NCI-H2171 (cell line): ENCODE measurements around the gene NUBPL.
"Not testable (repeated sequence)": the region's sequence is repeated elsewhere in the genome, so short reads cannot be mapped to it uniquely, and the experiment has no call there.

ENCODE experiments used
- DNase-seq: peaks from one replicate; lab custom pipeline; 2025; lab: John Stamatoyannopoulos, UW

The NUBPL gene

GRCh38 chr14:31880935-31881334 lies 319.7 kb downstream of the NUBPL start:
- no peak for DNase-seq

GRCh38 chr14:31881531-31882310 lies 320.5 kb downstream of the NUBPL start:
- no peak for DNase-seq

- DNase-seq, result no peak
Observed at GRCh38 chr14:31884238-31884637, 323.0 kb downstream of the NUBPL start.

- no peak for DNase-seq
Observed at GRCh38 chr14:31884776-31885379, 323.7 kb downstream of the NUBPL start.

- no peak for DNase-seq
Observed at GRCh38 chr14:31886156-31886835, 325.1 kb downstream of the NUBPL start.

GRCh38 chr14:31887929-31888580 lies 326.9 kb downstream of the NUBPL start:
- DNase-seq, result no peak

GRCh38 chr14:31889297-31889696 lies 328.1 kb downstream of the NUBPL start:
- no peak for DNase-seq

- not testable (repeated sequence) for DNase-seq
Observed at GRCh38 chr14:31890202-31890601, 329.0 kb downstream of the NUBPL start.

GRCh38 chr14:31893221-31893757 lies 332.1 kb downstream of the NUBPL start:
- DNase-seq, result no peak

GRCh38 chr14:31894351-31894750 lies 333.1 kb downstream of the NUBPL start:
- DNase-seq, result no peak

GRCh38 chr14:31895206-31895605 lies 334.0 kb downstream of the NUBPL start:
- DNase-seq, result no peak

GRCh38 chr14:31895646-31896045 lies 334.4 kb downstream of the NUBPL start:
- DNase-seq, result no peak

GRCh38 chr14:31897581-31898186 lies 336.5 kb downstream of the NUBPL start:
- DNase-seq, result no peak

GRCh38 chr14:31898838-31899528 lies 337.8 kb downstream of the NUBPL start:
- no peak for DNase-seq

- no peak for DNase-seq
Observed at GRCh38 chr14:31902002-31902401, 340.8 kb downstream of the NUBPL start.

- no peak for DNase-seq
Observed at GRCh38 chr14:31902945-31903646, 341.9 kb downstream of the NUBPL start.

- DNase-seq, result no peak
Observed at GRCh38 chr14:31909977-31910376, 348.8 kb downstream of the NUBPL start.
